PFSK-1 (cell line): Measurements from ENCODE around the gene LELP1.

Experiments
- FOXP2 ChIP-seq: optimal IDR thresholded peaks from 2 replicates; pipeline ENCODE3; 2011; ENCODE audit warnings: borderline replicate concordance, control low read depth, inconsistent platforms; ENCODE audit not compliant: insufficient read depth; ENCODE audit errors: extremely low read length, extremely low read depth
- POLR2AphosphoS5 ChIP-seq: IDR thresholded peaks from 2 replicates; pipeline ENCODE4 v1.6.1; 2012; ENCODE audit warnings: low read depth, mild to moderate bottlenecking, control low read depth, low read length, moderate library complexity
- SIN3A ChIP-seq: IDR thresholded peaks from 2 replicates; pipeline ENCODE4 v1.6.1; 2012; ENCODE audit warnings: mild to moderate bottlenecking, low read length, moderate library complexity, borderline replicate concordance; ENCODE audit not compliant: insufficient read depth
- TAF1 ChIP-seq: IDR thresholded peaks from 2 replicates; pipeline ENCODE4 v1.6.1; 2012; ENCODE audit warnings: low read length, control low read depth, borderline replicate concordance; ENCODE audit not compliant: insufficient read depth
- TF ChIP-seq, protein P1 (sequence below), 2 experiments: IDR thresholded peaks; 2 replicates each; pipeline versions ENCODE4 v1.6.1 to v1.8.0; 2011 to 2012; ENCODE audit warnings: low read depth in 2 of 2, low read length in 2 of 2, control low read depth in 1 of 2, inconsistent platforms in 1 of 2, mild to moderate bottlenecking in 1 of 2, moderate library complexity in 1 of 2; ENCODE audit not compliant: insufficient read depth in 1 of 2

The LELP1 gene

DNA sequence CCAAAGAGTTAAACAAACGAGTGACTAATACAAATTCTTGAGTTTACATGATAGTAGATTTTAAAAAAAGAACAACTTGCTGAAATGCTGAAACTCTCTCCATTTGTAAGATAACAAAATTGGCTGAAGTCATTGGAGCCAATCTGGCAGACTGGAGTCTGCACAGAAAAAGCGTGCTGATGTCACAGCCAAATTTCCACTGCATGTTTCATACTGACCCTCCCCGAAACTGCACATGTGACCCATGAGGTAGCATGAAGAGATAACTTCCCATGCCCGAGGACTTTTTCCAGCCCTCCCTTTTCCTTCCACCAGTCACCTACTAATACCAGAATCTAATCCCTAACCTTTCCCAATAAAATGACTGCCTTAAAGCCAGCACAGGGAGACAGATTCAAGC, 1.2 kb upstream of the LELP1 start:
- TF ChIP-seq TAF1 = no peak
- TF ChIP-seq, protein P1, sequence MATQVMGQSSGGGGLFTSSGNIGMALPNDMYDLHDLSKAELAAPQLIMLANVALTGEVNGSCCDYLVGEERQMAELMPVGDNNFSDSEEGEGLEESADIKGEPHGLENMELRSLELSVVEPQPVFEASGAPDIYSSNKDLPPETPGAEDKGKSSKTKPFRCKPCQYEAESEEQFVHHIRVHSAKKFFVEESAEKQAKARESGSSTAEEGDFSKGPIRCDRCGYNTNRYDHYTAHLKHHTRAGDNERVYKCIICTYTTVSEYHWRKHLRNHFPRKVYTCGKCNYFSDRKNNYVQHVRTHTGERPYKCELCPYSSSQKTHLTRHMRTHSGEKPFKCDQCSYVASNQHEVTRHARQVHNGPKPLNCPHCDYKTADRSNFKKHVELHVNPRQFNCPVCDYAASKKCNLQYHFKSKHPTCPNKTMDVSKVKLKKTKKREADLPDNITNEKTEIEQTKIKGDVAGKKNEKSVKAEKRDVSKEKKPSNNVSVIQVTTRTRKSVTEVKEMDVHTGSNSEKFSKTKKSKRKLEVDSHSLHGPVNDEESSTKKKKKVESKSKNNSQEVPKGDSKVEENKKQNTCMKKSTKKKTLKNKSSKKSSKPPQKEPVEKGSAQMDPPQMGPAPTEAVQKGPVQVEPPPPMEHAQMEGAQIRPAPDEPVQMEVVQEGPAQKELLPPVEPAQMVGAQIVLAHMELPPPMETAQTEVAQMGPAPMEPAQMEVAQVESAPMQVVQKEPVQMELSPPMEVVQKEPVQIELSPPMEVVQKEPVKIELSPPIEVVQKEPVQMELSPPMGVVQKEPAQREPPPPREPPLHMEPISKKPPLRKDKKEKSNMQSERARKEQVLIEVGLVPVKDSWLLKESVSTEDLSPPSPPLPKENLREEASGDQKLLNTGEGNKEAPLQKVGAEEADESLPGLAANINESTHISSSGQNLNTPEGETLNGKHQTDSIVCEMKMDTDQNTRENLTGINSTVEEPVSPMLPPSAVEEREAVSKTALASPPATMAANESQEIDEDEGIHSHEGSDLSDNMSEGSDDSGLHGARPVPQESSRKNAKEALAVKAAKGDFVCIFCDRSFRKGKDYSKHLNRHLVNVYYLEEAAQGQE (IDR thresholded peaks at IDR 0.05; ENCODE audit: insufficient read depth in 1 of 2, low read depth in 2 of 2, low read length in 2 of 2) = no peak
- TF ChIP-seq POLR2AphosphoS5 = no peak
- no peak for TF ChIP-seq SIN3A
- no peak for TF ChIP-seq FOXP2

DNA sequence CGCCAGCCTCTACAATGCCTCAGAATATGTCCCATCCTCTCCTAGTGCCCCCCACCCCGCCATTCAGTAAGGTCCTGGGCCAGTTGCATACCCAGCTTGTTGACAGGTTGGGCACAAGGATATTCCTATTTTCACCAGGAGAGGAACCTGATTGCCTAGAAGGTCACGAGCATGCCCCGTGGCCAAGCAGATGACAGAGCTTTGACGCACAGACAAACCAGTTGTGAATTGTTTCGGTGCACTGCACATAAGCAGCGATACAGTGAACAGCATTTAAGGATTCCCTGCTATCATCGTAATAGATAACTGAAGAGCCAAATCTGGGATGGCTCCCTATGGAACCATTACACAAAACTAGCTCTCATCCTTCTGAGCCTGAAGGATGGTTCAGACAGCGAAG, 3.4 kb downstream of the LELP1 start:
- no peak for TF ChIP-seq TAF1
- TF ChIP-seq FOXP2 = no peak
- TF ChIP-seq POLR2AphosphoS5 = no peak
- TF ChIP-seq, protein P1 (IDR thresholded peaks at IDR 0.05; ENCODE audit: insufficient read depth in 1 of 2, low read depth in 2 of 2, low read length in 2 of 2) = no peak
- no peak for TF ChIP-seq SIN3A

DNA sequence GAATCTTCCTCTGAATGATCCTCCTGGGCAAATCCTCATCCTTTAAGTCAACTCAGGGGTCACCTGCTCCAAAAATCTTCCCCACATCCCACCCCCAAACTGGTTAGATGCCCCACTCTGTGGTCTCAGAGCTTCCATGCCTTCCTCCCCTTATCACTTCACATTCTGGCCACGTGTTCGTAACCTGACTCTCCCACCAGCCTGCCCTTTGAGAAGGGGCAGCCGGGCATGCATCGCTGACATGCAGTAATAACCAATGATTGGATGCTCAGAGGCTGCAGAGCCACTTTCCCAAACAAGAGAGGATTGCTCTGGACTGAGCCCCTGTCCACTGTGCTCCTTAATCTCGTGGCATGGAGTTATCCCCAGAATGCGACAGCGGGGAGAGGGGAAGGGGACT, 7.0 kb downstream of the LELP1 start:
- TF ChIP-seq SIN3A (no peak), FOXP2 (no peak), TAF1 (no peak), POLR2AphosphoS5 (no peak)
- TF ChIP-seq, protein P1 (IDR thresholded peaks at IDR 0.05; ENCODE audit: insufficient read depth in 1 of 2, low read depth in 2 of 2, low read length in 2 of 2) = no peak

DNA sequence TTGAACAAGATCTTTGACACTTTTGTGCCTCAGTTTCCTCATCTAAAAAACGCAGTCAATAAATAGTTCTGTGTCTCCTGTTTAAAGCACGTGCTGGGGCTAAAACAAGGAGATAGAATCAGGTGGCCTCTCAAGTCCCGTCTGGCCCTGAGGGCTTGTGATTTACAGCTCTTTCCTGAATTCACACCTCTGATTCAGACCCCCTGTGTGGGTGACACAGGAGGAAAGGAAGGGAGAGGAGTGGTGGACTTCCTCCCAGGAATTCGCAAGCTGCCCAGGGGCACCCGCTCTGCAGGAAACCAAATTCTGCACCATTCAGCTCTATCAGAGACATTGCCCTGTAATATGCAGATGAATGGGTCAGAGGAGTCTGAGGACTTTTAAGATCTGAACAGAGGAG, 9.0 kb downstream of the LELP1 start:
- TF ChIP-seq POLR2AphosphoS5 (no peak), SIN3A (no peak), TAF1 (no peak), FOXP2 (no peak)
- TF ChIP-seq, protein P1 (IDR thresholded peaks at IDR 0.05; ENCODE audit: insufficient read depth in 1 of 2, low read depth in 2 of 2, low read length in 2 of 2) = no peak

DNA sequence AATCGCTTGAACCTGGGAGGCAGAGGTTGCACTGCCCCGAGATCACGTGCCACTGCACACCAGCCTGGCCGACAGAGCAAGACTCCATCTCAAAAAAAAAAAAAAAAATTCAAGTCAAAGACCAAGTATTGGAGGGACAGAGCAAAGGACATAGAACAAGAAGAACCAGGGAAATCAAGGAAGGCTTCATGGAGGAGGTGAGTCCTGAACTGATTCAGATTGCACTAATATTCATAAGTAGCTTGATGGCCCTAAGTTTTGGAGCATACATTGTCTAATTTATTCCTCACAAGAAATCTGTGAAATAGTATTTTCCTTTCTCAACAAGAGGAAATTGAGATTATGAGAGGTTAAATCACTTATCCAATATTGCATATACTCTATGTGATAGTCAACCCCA, 10.3 kb downstream of the LELP1 start:
- TF ChIP-seq FOXP2 (no peak), TAF1 (no peak), POLR2AphosphoS5 (no peak), SIN3A (no peak)
- TF ChIP-seq, protein P1 (IDR thresholded peaks at IDR 0.05; ENCODE audit: insufficient read depth in 1 of 2, low read depth in 2 of 2, low read length in 2 of 2) = no peak
